Type B pancreatic cell (in vitro differentiated cells): ENCODE data around the gene MDH2. TPM values are rescaled to one million over a fixed set of nuclear protein-coding genes. Genes with fewer than 3 reads are reported as not detected.
"Not testable (repeated sequence)": the region's sequence is repeated elsewhere in the genome, so short reads cannot be mapped to it uniquely, and the experiment has no call there.

Source experiments
- DNase-seq: peaks from one replicate; pipeline ENCODE4 v3.0.0; 2021; ENCODE audit warnings: mixed read lengths; ENCODE audit not compliant: unreplicated experiment; ENCODE audit errors: extremely low spot score
- H3K27ac Mint-ChIP-seq: 2 replicates; pipeline ENCODE4 v1.8.0; 2021; ENCODE audit warnings: mild to moderate bottlenecking, mixed read lengths
- H3K27me3 Mint-ChIP-seq: 2 replicates; pipeline ENCODE4 v1.8.0; 2021; ENCODE audit warnings: mixed read lengths
- H3K36me3 Mint-ChIP-seq: 2 replicates; pipeline ENCODE4 v1.8.0; 2021; ENCODE audit warnings: mixed read lengths
- H3K4me1 Mint-ChIP-seq: one replicate; pipeline ENCODE4 v1.8.0; 2021; ENCODE audit warnings: mixed read lengths; ENCODE audit not compliant: unreplicated experiment
- H3K4me3 Mint-ChIP-seq: 2 replicates; pipeline ENCODE4 v1.8.0; 2021; ENCODE audit warnings: mild to moderate bottlenecking, mixed read lengths
- H3K9me3 Mint-ChIP-seq: 2 replicates; pipeline ENCODE4 v1.8.0; 2021; ENCODE audit warnings: mixed read lengths
- total RNA-seq: library from RNA; stranded (reverse); gene quantifications from 2 replicates; pipeline ENCODE4 v1.2.1, GENCODE V29; 2021; ENCODE audit warnings: low replicate concordance
- TF ChIP-seq, protein P1 (sequence below): fragments of 200-600 bp; sonication (generic); conservative IDR thresholded peaks from 2 replicates; pipeline ENCODE4 v1.5.0; 2021; ENCODE audit warnings: antibody characterized with exemption, mild to moderate bottlenecking

The MDH2 gene
- total RNA-seq, 1 donor from 2014 or later = 177 TPM

DNA sequence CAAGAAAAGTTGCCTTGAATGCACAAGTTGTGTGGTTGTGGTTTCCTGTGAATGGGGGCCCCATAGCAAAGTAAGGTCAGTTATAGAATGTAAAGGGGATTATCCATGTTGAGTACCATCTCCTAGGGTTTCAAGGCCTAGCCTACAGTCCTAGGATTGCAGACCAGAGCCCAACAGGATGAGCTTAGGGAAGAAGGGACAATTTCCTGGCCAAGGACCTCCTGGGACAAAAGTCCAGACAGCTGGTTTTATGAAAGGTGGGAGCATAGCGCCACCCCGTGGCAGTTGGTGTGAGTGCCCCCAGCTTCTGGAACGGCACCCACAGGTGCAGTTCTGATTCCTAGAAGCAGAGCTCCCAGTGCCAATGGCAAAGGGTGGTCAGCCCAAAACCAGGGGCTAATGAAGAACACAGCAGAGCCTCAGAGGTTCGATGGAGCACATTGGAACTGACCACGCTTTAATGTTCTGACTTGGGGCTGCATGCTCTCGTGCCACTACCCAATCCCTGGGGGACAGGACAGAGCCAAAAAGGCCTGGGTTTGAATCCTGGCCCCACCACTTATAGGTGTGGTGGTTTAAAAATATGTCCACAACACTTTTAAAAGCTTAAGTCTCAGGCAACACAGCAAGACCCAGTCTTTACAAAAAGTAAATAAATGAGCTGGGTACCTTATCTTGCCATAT is 27.7 kb upstream of the MDH2 start:
- Mint-ChIP-seq H3K27me3 (no peaks in the 10 kb centered on the region), H3K36me3 (peaks cover 23% of the 10 kb centered on the region), H3K9me3 (no peaks in the 10 kb centered on the region), H3K27ac (no peak overlapping the region), H3K4me1 (no peaks in the 10 kb centered on the region), H3K4me3 (no peak overlapping the region)
- TF ChIP-seq, protein P1, sequence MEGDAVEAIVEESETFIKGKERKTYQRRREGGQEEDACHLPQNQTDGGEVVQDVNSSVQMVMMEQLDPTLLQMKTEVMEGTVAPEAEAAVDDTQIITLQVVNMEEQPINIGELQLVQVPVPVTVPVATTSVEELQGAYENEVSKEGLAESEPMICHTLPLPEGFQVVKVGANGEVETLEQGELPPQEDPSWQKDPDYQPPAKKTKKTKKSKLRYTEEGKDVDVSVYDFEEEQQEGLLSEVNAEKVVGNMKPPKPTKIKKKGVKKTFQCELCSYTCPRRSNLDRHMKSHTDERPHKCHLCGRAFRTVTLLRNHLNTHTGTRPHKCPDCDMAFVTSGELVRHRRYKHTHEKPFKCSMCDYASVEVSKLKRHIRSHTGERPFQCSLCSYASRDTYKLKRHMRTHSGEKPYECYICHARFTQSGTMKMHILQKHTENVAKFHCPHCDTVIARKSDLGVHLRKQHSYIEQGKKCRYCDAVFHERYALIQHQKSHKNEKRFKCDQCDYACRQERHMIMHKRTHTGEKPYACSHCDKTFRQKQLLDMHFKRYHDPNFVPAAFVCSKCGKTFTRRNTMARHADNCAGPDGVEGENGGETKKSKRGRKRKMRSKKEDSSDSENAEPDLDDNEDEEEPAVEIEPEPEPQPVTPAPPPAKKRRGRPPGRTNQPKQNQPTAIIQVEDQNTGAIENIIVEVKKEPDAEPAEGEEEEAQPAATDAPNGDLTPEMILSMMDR = peak; percentile 94
- DNase-seq = no peak

DNA sequence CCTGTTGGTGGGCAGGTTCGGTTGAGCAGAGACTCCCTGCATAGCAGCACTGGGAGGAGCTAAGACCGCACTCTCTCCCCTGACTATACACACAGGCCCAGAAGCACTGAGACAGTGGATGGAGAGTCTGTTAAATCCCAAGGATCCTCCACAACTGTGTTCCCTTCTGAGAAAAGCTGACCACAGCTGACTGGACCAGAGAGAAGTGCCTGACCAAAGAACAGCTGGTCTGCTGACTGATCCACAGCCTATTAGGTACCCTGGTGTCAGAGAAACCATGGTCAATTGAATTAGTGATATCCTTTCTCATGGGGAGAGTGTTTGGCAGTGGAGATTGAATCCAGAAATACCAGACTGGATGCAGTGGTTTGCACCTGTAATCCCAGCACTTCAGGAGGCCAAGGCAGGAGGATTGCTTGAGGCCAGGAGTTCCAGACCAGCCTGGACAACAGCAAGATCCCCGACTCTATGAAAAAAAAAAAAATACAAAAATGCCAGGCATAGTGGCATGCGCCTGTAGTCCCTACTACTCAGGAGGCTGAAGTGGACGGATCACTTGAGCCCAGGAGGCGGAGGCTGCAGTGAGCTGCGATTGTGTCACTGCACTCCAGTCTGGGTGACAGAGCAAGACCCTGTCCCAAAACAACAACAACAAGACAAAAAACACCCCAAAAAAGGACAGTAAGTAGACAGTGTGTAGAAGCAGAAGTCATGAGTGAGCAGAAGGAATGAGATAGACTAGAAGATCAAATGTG is 25.7 kb upstream of the MDH2 start:
- H3K27ac Mint-ChIP-seq = no peak overlapping the region
- no peaks in the 10 kb centered on the region for H3K9me3 Mint-ChIP-seq
- TF ChIP-seq, protein P1 = no peak
- no peak overlapping the region for H3K4me3 Mint-ChIP-seq
- no peak for DNase-seq
- no peaks in the 10 kb centered on the region for H3K27me3 Mint-ChIP-seq
- H3K4me1 Mint-ChIP-seq = no peaks in the 10 kb centered on the region
- peaks cover 17% of the 10 kb centered on the region for H3K36me3 Mint-ChIP-seq

DNA sequence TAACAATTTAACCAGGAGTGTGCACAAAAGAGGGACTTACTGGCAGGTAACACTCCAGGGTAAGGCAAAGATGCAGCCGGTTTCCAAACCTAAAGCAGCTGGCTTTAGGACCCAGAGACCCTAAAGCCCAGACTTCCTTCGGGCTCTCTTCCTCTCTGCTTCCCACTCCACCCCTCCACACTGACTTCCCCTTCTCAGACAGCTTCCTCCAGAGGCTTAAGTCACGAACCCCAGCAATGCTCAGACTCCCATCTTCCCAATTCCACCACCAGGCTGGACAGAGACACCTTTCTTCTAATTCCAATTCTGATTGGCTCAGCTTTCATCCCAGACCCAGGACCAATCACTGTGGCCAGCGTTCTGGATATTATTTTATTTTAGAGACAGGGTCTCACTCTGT is 24.9 kb upstream of the MDH2 start:
- Mint-ChIP-seq H3K4me1 (no peaks in the 10 kb centered on the region), H3K36me3 (peaks cover 13% of the 10 kb centered on the region), H3K9me3 (no peaks in the 10 kb centered on the region), H3K27me3 (no peaks in the 10 kb centered on the region), H3K27ac (no peak overlapping the region), H3K4me3 (no peak overlapping the region)
- TF ChIP-seq, protein P1 = no peak
- no peak for DNase-seq

DNA sequence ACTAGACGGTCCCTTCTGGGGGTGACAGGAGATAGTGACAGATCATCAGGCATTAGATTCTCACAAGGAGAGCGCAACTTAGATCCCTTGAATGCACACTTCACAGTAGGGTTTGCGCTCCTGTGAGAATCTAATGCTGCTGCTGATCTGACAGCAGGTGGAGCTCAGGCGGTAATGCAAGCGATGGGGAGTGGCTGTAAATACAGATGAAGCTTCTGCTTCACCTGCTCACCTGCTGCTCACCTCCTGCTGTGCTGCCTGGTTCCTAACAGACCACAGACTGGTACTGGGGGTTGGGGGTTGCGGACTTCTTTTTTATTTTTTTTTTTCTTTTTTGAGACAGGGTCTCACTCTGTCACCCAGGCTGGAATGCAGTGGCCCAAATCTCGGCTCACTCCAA is 18.2 kb upstream of the MDH2 start:
- H3K4me3 Mint-ChIP-seq, H3K4me1 Mint-ChIP-seq, DNase-seq, H3K9me3 Mint-ChIP-seq, H3K27me3 Mint-ChIP-seq, H3K27ac Mint-ChIP-seq, H3K36me3 Mint-ChIP-seq: not testable (repeated sequence)

DNA sequence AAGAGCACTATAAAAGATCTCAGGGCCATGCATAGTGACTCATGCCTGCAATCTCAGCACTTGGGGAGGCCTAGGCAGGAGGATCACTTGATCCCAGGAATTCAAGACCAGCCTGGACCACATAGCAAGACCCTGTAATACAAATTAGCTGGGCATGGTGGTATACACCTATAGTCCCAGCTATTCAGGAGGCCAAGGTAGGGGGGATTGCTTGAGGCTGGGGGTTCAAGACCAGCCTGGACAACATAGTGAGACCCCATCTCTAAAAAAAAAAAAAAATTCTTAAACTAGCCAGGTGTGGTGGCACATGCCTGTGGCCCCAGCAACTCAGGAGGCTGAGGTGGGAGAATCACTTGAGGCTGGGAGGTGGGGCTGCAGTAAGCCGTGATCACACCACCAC is 15.9 kb upstream of the MDH2 start:
- Mint-ChIP-seq H3K9me3 (no peaks in the 10 kb centered on the region), H3K27me3 (no peaks in the 10 kb centered on the region), H3K27ac (no peak overlapping the region), H3K4me1 (no peaks in the 10 kb centered on the region), H3K4me3 (no peak overlapping the region), H3K36me3 (peaks cover 5% of the 10 kb centered on the region)
- TF ChIP-seq, protein P1 = no peak
- no peak for DNase-seq

DNA sequence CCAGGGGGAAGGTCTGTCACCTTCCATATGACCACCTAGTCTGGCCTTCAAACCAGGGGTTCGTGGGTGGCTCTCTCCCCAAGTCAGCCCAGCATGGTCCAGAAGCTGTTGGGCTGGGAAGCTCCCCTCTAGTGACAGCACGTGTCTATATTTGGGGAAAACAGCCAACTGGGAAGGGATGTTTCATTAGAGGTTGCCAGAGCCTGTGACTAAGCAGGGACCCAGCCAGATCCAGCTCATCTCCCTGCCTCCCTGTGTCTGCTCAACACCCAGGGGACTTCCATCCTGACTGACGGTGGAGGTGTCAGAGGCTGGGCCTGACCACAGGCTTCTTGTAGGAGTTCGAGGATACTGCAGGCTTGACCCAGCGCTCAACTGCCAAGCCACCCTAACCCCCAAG is 10.6 kb upstream of the MDH2 start:
- Mint-ChIP-seq H3K27ac (no peak overlapping the region), H3K9me3 (no peaks in the 10 kb centered on the region)
- TF ChIP-seq, protein P1 = no peak

More for the DNA sequence above, 10.6 kb upstream of the MDH2 start:
- Mint-ChIP-seq H3K36me3 (no peaks in the 10 kb centered on the region), H3K4me1 (no peaks in the 10 kb centered on the region), H3K4me3 (no peak overlapping the region), H3K27me3 (no peaks in the 10 kb centered on the region)
- no peak for DNase-seq
